Stimulated activated CD4-positive, alpha-beta T cell treated with anti-CD3 and anti-CD28 coated beads, Interleukin-2, amount 100 ng/mL, for 48 hours (primary cell): ENCODE results near the gene LMBR1.

ENCODE experiments used
- DNase-seq, 2 donors: peaks; one replicate each; pipeline ENCODE4 v3.0.0-alpha.2; 2020

Gene LMBR1

DNA sequence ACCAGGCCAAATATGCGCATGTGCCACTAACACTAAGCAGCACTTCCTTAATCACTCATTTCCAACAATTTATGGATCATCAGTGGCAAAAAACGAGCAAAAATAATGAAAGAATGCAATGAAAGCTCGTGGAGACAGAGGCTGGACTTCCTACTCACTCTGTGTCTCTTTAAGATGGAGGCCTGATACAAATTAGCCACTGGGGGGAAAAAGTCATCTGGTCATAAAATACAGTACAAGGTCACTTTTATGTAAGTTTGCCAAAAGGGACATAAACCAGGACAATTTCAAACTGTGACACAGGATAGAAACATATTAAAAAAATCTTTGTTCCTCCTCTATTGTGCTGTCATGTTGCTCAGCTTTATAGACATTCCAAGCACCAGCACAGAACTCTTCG lies 101.7 kb downstream of the LMBR1 start:
- no peak for DNase-seq

DNA sequence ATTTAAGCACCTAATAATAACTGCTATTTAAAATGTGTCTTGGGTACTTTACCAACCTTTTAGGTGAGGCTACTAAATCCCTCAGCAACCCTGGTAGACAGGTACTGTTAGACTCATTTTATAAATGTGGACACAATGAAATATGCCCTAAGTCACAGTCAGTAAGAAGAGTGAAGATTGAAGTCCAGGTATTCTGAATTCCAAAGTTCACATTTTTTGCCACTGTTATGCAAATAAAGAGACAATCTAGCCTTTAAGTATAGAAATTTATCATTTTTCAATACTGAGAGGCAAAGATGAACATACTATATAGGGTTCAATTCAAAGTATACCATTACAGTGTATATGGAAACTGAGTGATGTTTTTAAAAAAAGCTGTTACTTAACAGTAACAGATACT lies 102.7 kb downstream of the LMBR1 start:
- no peak for DNase-seq

DNA sequence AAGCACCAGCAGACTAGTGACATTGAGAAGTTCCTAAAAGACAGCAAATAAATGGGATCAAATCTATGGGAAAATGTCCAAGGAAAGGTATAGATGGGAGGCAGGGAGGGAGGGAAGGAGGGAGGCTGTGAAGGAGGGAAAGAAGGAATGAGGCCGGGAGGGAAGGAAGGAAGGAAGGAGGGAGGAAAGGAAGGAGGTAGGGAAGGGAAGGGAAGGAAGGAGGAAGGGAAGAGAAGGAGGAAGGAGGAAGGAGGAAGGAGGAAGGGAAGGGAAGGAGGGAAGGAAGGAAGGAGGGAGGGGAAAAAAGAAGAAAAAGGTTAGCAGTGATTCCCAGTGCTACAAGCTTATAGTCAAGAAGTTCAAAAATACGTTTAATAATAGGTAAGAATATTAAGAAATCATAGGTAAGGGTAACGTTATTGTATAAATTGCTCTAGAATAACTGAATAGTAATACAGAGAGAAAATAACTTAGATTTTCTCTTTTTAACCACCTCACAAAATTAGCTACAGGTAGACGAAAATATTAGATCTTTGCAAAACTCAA lies 106.9 kb downstream of the LMBR1 start:
- no peak for DNase-seq

DNA sequence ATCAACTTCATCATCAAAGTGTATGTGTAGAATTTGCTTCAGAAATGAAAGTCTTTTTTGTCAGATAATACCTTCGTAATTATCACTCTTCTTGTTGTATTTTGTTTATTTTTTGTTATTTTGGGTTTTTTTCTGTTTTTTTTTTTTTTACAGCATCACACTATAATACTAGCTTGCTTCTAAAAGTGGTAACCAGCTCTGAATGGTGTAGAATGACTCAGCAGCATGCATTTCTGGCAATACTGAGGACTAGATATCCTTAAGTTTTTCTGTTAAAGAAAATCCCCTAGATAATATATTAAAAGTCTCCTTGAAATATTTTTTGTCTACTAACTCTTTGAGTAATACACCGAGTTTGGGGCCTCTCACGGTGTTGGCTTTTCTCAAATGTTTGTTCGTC lies 109.1 kb downstream of the LMBR1 start:
- no peak for DNase-seq

DNA sequence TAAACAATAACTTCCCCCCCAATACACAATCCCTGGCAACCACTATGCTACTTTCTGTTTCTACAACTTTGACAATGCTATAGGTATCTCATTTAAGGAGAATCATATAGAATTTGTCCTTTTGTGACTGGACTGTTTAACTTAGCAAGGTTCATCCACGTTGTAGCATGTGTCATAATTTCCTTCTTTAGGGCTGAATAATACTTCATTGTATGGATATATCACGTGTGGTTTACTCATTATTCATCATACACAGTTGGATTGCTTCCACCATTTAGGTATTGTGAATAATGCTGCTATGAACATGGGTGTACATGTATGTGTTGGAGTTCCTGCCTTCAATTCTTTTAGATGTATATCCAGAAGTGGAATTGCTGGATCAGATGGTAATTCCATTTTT lies 111.0 kb downstream of the LMBR1 start:
- no peak for DNase-seq

DNA sequence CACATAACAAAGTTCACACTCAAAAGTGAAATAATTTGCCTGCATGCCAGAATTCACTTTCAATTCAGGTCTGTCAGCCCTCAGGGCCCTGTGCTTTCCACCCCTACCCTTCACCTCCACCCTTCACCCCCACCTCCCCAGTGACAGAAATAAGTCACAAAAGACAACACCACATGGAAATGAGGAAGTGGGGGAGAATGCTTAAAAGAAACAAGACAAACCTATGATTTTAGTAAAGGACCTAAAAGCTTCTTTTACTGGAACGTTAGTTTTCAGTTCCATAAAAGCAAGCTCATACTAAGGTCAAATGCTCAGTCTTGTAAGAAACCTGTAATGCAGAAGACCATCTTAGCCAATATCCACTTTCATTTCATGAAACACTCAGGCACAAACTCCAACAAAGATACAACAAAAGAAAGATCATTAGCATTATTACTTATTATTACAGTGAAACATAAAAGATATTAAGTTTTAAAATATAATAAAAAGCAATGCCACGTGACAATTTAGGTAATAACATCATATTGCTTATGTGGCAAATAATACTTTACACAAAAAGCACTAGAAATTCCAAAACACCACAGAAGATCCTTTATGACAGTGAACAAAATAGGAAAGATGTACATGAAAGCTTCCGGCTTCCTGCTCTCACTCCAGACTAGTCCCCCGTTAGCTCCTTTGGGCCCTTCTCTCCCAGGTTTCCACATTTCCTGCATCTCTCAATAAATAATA lies 112.1 kb downstream of the LMBR1 start:
- peak in 1 of 2 donors; percentile 9 for DNase-seq

DNA sequence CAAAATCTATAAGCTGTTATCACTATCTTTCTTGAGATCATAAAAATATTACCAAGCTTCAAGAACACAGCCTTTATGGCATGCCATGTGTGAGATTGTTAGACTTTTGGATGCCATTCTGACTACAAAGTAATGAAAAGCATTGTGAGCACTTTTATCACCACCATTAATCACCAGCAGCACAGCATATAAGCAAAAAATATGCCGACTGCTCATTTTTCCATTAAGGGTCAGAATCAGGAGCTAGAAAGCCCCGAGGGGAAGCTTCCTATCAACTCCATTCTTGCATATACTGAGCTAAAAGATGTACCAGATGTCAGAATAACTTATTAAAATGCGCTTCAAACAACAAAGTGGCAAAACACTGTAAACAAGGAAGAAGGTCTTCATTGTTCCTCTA lies 114.3 kb downstream of the LMBR1 start:
- DNase-seq: no peak

DNA sequence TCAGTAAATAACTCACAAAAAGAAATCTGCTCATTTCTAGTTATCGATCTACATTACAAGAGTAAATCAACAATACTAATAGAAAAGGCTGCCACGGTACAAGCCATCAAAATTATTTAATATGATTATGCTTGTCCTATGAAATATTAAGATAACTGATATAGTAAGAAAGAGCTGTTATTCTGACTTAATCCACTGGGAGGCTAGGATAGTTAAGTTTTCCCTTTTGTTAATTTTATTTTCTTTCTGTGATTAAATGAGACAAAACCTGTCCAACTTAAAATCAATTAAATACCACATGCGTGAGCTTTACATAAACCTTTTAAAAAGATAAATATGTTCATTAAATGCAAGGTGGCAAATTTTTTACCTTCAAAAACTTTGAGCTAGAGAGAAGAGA lies 114.8 kb downstream of the LMBR1 start:
- DNase-seq: no peak

DNA sequence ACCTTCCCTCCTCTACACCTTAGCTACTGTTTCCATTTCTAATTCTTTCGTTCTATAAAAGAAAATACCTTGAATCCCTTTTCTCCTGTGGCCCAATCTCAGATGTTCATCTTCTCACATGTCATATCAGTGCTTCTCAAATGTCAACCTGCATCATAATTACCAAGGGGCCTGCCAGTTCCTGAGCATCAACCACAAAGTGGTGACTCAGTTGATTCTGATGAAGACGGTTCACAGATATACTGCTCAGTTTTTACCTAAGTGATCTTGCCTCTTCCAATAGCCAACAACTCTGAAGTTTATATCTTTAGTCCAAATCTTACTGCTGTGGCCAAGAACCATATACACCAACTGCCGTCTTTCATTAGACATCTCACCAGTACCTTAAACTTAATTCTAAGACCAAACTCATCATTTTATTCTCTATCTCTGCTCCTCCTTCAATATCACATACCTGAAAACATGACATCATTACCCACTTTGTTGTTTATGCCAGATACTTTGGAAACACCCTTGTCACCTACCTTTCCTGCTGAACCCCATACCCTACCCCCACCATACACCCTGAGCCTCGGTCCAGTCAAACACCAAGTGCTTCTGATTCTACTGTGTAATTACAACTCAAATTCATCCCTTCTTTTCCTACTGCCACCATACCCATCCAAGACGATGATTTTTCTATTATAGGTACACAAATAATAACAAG lies 115.5 kb downstream of the LMBR1 start:
- peak in 1 of 2 donors; percentile 30 for DNase-seq

DNA sequence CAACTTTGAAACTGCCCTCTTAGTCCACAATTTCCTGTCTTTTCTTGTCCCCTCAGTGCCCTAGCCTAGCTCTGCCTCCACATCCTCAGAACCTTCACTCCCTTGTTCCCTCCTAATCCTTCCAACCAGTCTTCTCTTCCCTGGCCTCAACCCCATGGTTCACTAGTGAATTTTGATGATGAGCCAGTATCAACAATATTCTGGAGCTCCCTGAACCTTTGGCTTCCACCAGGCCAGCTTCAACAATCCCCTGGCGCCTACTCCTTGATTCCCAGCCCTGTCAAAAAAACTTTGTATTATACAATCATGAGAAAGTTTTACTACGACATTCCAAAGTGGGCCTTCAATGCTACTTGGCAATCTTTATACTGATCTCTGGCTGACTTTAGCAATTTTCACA lies 116.5 kb downstream of the LMBR1 start:
- DNase-seq: no peak

DNA sequence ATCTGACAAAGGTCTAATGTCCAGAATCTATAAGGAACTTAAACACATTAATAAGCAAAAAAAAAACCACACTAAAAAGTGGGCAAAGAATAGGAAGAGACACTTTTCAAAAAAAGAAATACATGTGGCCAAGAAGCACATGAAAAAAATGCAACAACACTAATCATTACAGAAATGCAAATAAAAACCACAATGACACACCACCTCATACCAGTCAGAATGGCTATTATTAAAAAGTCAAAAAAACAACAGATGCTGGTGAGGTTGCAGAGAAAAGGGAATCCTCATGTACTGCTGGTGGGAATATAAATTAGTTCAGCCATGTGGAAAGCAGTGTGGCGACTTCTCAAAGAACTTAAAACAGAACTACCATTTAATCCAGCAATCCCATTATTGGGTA lies 119.0 kb downstream of the LMBR1 start:
- no peak for DNase-seq

DNA sequence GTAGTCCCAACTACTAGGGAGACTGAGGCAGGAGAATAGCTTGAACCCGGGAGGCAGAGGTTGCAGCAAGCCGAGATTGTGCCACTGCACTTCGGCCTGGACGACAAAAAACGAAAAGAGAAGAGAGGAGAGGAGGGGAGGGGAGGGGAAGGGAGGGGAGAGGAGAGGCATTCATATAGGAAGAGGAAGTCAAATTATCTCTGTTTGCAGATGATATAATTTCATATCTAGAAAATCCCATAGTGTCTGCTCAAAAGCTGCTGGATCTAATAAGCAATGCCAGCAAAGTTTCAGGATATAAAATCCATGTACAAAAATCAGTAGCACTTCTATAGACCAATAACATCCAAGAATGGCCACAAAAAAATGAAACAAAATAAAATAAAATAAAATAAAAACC lies 120.3 kb downstream of the LMBR1 start:
- DNase-seq: no peak

DNA sequence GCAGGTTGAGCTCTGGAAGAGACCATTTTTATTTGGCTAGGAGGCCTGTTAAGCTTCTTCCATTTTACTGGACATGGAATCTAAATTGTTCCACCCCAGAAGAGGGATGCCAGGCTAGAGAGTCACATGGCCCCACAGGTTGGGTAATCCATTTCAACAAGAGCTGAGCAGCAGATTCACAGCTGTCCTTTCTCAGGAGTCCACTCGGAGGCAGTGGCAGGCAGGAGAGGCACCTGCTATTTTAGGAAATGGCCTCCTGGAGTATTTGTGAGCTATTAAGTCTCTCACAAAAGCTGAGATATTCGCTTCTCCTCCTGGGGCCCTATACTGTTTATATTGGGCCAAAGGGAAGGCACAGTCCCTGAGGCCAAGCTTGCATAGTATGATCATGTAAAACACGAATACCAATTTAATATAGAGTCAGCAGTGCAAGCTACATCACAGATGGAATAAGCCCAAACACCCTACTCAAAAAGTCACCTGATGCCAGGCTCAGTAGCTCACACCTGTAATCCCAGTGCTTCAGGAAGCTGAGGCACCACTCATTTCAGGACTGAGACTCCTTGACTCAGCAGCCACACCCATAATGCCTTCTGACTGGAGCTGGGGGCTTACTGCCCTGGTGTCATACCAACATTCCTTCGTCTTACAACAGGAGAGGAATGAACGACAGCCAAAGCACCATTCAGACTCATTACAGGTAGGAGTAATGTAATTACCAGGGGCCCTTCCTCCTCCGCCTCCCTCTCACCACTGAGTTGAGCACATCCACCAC lies 124.1 kb downstream of the LMBR1 start:
- no peak for DNase-seq

DNA sequence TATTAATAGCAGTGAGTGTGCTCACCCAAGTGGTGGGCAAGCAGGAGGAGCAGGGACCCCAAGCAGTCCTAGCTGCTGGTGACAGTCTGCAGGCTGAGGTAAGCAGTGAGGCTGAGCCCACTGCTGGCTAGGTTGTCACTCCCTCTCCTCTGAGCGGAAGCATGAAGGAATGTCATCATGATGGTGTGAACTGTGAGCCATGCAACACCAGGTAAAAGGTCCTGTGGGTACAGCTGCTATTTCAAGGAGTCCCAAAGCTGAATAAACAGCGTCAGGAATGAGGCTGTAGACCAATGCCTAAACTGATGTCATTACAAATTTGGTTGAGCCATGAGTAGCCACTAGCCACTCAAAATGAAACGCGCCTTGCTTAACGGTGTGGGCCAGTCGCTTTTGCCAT lies 126.3 kb downstream of the LMBR1 start:
- DNase-seq: no peak

DNA sequence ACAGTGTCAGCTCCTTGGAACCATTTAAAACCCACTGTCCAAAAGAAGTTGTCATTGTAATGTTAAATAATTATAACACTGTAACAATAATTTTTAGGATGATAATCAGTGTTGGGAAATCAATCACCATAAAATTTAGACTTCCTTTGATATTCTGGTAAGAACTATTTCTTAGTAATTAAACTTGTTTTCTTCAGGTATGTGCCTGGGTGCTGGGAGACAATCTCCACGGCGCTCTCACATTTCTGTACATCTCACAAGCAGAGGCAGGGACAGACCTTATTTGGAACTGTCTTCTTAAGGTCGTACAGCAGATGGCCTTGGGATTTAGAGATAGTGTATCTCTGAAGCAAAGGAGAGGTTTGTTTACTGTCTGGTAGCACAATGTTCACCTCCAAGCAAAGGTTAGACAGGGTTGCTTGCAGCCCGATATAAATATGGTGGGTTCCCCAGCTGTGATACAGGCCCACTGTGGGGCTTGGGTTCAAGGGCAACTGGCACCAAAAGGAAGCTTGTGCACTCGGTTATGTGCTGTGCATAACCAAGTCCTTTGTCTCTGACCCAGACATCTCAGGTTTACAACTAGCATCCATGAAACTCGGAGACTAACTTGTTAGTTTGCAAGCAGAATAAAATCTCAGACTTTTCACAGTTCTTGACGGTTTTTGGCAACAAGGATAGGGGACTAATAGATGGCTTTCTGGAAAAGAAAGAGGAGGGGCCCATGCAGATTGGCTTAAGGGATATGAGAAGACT lies 126.9 kb downstream of the LMBR1 start:
- no peak for DNase-seq

DNA sequence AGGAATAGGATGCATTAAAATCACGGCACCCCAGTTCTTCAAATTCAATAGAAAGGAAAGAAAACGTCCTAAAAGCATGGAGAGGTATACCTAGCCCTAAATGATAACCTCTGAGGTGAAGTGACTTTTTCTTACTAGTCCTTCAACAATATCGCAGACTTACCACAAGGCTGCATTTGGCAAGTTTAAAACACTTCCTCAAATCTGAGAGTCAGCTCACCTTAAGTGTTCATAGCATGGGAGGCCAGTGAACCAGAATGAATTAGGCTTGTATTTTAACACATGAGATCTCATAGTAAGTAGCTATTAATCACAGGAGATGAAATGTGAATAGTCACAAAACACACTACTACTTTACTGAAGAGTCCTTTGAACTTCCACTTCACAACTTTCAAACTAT lies 128.2 kb downstream of the LMBR1 start:
- no peak for DNase-seq

DNA sequence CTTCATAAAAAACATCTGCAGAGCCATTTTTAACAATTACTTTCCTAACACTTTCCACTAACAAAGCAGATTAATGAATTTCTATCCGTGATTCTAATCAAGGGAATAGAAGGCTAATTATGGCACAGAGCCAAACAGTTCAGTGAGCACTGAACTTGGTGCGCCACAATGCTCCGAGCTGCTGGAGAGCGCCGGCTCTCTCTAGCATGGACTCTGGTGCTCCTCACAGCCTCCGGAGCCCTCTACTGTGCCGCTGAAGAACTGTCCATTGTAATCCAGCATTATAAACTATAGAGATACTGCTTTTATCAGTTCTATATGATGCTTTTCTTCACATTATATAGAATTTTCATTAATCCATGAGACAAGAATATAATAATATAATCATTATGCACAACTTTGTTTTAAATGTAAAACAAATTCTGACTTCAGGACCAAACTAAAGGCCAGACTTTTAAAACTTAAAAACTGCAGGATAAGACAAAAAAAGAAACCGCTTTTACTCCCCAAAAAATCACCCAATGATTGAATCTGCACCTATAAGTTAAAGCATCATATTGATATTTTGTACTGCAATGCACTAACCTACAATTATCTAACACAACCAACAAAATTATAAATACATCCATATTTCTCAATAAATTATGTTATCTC lies 128.8 kb downstream of the LMBR1 start:
- no peak for DNase-seq

DNA sequence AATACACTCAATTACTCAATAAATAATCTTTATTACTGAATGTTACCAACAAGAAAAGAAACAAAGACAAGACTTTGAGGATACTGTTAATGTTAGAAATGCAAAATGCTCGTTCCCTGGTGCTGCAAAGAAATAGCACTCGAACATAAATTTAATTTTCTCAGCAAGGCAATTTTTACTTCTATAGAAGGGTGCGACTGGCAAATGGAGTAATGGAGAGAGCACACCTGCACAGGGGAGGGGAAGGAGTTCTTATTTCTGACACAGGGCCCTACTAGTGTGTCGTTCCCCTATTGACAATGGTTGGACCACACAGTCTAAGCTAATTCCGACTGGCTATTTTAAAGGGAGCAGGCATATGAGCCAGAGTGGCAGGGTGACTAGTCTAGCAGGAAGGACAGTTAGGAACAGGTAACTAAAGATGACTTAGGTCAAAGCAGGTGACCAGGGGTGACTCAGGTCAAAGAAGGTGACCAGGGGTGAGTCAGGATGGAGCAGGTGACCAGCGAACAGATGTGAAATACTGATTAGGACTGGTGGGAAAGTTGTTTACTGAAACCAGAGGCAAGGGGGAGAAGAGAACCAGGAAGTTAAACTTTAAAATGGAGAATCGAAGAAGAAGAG lies 133.3 kb downstream of the LMBR1 start:
- DNase-seq: no peak

DNA sequence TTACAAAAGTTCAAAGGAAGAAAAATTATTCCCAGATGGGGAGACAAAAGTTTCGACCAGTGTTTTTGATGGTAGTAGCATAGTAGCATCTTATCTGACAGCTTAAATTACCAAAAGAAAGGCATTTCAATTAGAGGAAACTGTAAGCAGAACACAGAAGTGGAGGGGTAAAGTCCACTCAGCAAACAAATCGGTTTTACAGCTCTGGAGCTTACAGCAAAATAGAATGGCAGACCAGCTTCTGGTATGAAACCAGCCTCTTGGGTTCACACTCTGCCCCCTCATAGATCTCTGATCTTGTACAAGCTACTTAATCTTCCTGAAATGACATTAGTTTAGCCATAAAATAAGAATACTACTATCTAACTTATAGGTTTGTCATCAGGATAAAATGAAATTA lies 133.8 kb downstream of the LMBR1 start:
- no peak for DNase-seq

DNA sequence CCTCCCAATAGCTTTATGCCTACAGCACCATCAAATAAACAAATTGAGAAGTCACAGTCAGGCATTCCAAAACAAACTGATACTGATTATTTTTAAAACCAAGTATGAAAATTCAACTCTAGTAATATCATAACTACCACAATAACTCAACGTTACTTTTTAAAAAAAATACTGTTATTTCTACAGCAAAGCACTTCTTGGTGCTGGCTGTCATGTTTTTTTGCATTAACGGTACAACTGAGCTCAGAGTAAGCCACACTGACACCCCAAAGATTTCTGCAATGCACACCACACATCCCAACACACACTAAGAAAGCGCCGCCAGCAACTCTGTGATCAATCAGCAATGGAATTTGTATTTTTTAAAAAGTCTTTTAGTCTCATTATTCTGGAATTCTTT lies 138.8 kb downstream of the LMBR1 start:
- DNase-seq: no peak

DNA sequence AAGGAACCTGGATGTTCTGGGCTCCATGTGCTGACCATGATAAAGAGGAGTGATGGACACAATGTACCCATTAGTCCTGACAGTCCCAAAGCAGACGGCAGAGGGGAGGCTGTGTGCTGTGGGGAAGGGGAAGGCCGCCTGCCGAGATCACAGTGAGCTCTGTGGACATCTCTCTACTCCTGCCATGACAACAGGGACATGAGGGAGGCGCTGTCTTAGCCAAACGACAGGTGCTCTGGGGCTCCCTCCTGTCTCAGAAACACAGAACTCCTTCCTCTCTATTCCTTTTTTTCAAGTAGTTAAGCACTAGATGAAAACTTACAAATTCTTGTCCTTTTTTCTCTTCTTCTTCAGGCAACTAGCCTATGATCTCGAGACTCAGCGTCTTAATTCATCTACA lies 139.4 kb downstream of the LMBR1 start:
- no peak for DNase-seq

DNA sequence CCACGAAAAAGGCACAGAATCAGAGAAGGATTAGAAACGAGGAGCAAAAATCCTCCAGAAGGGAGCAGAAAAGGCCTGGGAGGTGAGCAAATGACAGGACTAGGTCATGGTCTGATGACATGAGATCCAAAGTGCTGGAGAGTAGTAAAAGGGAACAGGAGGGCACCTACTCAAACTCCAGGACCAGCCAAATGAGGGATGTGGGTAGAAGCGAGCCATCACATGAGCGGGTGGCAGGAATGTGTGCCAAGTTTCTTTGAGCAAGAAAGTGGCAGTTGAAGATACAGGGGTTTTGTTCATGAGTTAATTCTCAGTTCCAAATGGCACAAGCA lies 139.8 kb downstream of the LMBR1 start:
- DNase-seq: no peak
